C4-2B (cell line): ENCODE results near the gene ANXA1.

Experiments
- H3K27ac ChIP-seq: fragments of 450-650 bp; 2 replicates; pipeline ENCODE4 v1.5.1; 2017
- CTCF ChIP-seq: fragments of 450-650 bp; conservative IDR thresholded peaks from 2 replicates; pipeline ENCODE4 v1.5.1; 2017; ENCODE audit warnings: mild to moderate bottlenecking
- ZFX ChIP-seq: fragments of 450-650 bp; IDR thresholded peaks from 2 replicates; pipeline ENCODE4 v1.6.1; 2017

The ANXA1 gene

GRCh38 chr9:73158723-73159122 lies 7.1 kb downstream of the ANXA1 start:
- H3K27ac ChIP-seq, result no peak overlapping the region
- TF ChIP-seq ZFX, result no peak
- TF ChIP-seq CTCF, result no peak

GRCh38 chr9:73160868-73161267 lies 9.2 kb downstream of the ANXA1 start:
- no peak overlapping the region for H3K27ac ChIP-seq
- TF ChIP-seq CTCF (no peak), ZFX (no peak)

GRCh38 chr9:73162987-73163768 lies 11.5 kb downstream of the ANXA1 start:
- H3K27ac ChIP-seq, result no peak overlapping the region
- TF ChIP-seq CTCF (no peak), ZFX (no peak)

- TF ChIP-seq CTCF (no peak), ZFX (no peak)
- H3K27ac ChIP-seq, result no peak overlapping the region
Observed at GRCh38 chr9:73165911-73166310, 14.2 kb downstream of the ANXA1 start.

GRCh38 chr9:73166468-73166867 lies 14.8 kb downstream of the ANXA1 start:
- TF ChIP-seq ZFX, result no peak
- TF ChIP-seq CTCF, result no peak

GRCh38 chr9:73167614-73168013 lies 15.9 kb downstream of the ANXA1 start:
- H3K27ac ChIP-seq, result no peak overlapping the region
- no peak for TF ChIP-seq ZFX
- TF ChIP-seq CTCF, result no peak

More at GRCh38 chr9:73166468-73166867, 14.8 kb downstream of the ANXA1 start:
- H3K27ac ChIP-seq, result no peak overlapping the region

GRCh38 chr9:73168298-73168934 lies 16.8 kb downstream of the ANXA1 start:
- no peak overlapping the region for H3K27ac ChIP-seq
- TF ChIP-seq ZFX (no peak), CTCF (no peak)
